PC-9 (cell line): ENCODE data around the gene ZFAND6.

Experiments used
- CTCF ChIP-seq: fragments of 200-600 bp; sonication (generic); conservative IDR thresholded peaks from 2 replicates; pipeline ENCODE4 v1.6.1; 2017; ENCODE audit warnings: mixed run types, antibody characterized with exemption, mild to moderate bottlenecking, moderate library complexity
- EZH2 ChIP-seq: fragments of 200-600 bp; sonication (generic); IDR thresholded peaks from 2 replicates; pipeline ENCODE4 v1.8.0; 2017; ENCODE audit warnings: antibody characterized with exemption, low read depth

- no peak for TF ChIP-seq CTCF
- no peak for TF ChIP-seq EZH2
Measured at GRCh38 chr15:80155001-80155377, 95.5 kb downstream of the ZFAND6 start.
